ENCODE measurements around the gene VPS39.

The VPS39 gene

GRCh38 chr15:42185801-42186200, 22.3 kb downstream of the VPS39 start:
- TF ChIP-seq FOXP2 (optimal IDR thresholded peaks at IDR 0.05; ENCODE audit: borderline replicate concordance, extremely low read depth, extremely low read length, insufficient read depth) = no peak
- TF ChIP-seq POLR2AphosphoS5 (IDR thresholded peaks at IDR 0.05; ENCODE audit: low read depth, low read length) = no peak
- no peak for TF ChIP-seq TAF1 (IDR thresholded peaks at IDR 0.05; ENCODE audit: borderline replicate concordance, insufficient read depth, low read length)
- TF ChIP-seq REST (IDR thresholded peaks at IDR 0.05; ENCODE audit: insufficient read depth in 1 of 2, low read depth in 2 of 2, low read length in 2 of 2) = no peak
- TF ChIP-seq SIN3A (IDR thresholded peaks at IDR 0.05; ENCODE audit: borderline replicate concordance, insufficient read depth, low read length) = no peak

DNA sequence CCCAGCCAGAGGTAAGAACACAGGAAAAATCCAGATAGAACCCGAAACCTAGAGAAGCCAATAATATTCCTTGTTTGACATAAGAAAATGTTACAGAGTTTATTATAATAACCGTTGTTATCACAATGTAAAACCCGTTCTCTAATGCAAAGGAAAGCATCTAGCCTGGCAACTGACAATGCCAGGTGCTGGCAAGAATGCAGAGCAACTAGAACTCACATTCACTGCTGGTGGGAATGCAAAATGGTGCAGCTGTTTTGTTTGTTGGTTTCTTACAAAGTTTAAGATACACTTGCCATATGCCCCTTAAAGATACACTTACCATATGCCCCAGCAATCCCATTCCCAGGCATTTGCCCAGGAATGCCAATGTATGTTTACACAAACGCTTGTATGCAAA, 23.4 kb downstream of the VPS39 start:
- TF ChIP-seq TAF1 (IDR thresholded peaks at IDR 0.05; ENCODE audit: borderline replicate concordance, insufficient read depth, low read length) = no peak
- TF ChIP-seq REST (IDR thresholded peaks at IDR 0.05; ENCODE audit: insufficient read depth in 1 of 2, low read depth in 2 of 2, low read length in 2 of 2) = no peak
- TF ChIP-seq FOXP2 (optimal IDR thresholded peaks at IDR 0.05; ENCODE audit: borderline replicate concordance, extremely low read depth, extremely low read length, insufficient read depth) = no peak
- no peak for TF ChIP-seq POLR2AphosphoS5 (IDR thresholded peaks at IDR 0.05; ENCODE audit: low read depth, low read length)
- no peak for TF ChIP-seq SIN3A (IDR thresholded peaks at IDR 0.05; ENCODE audit: borderline replicate concordance, insufficient read depth, low read length)

GRCh38 chr15:42184296-42184695, 23.8 kb downstream of the VPS39 start:
- TF ChIP-seq SIN3A (IDR thresholded peaks at IDR 0.05; ENCODE audit: borderline replicate concordance, insufficient read depth, low read length) (no peak), POLR2AphosphoS5 (IDR thresholded peaks at IDR 0.05; ENCODE audit: low read depth, low read length) (no peak), FOXP2 (optimal IDR thresholded peaks at IDR 0.05; ENCODE audit: borderline replicate concordance, extremely low read depth, extremely low read length, insufficient read depth) (no peak), REST (IDR thresholded peaks at IDR 0.05; ENCODE audit: insufficient read depth in 1 of 2, low read depth in 2 of 2, low read length in 2 of 2) (no peak), TAF1 (IDR thresholded peaks at IDR 0.05; ENCODE audit: borderline replicate concordance, insufficient read depth, low read length) (no peak)

GRCh38 chr15:42182961-42183360, 25.1 kb downstream of the VPS39 start:
- TF ChIP-seq POLR2AphosphoS5 (IDR thresholded peaks at IDR 0.05; ENCODE audit: low read depth, low read length) (no peak), REST (IDR thresholded peaks at IDR 0.05; ENCODE audit: insufficient read depth in 1 of 2, low read depth in 2 of 2, low read length in 2 of 2) (no peak), SIN3A (IDR thresholded peaks at IDR 0.05; ENCODE audit: borderline replicate concordance, insufficient read depth, low read length) (no peak), TAF1 (IDR thresholded peaks at IDR 0.05; ENCODE audit: borderline replicate concordance, insufficient read depth, low read length) (no peak)

GRCh38 chr15:42182328-42182886, 25.7 kb downstream of the VPS39 start:
- TF ChIP-seq FOXP2 (optimal IDR thresholded peaks at IDR 0.05; ENCODE audit: borderline replicate concordance, extremely low read depth, extremely low read length, insufficient read depth) (no peak), SIN3A (IDR thresholded peaks at IDR 0.05; ENCODE audit: borderline replicate concordance, insufficient read depth, low read length) (no peak), REST (IDR thresholded peaks at IDR 0.05; ENCODE audit: insufficient read depth in 1 of 2, low read depth in 2 of 2, low read length in 2 of 2) (no peak), POLR2AphosphoS5 (IDR thresholded peaks at IDR 0.05; ENCODE audit: low read depth, low read length) (no peak), TAF1 (IDR thresholded peaks at IDR 0.05; ENCODE audit: borderline replicate concordance, insufficient read depth, low read length) (no peak)
